ENCODE measurements around the gene ELFN1. TPM values are rescaled to one million over a fixed set of nuclear protein-coding genes. Genes with fewer than 3 reads are reported as not detected.

The ELFN1 gene
- total RNA-seq, 1 donor from 2014 or later, result not detected

DNA sequence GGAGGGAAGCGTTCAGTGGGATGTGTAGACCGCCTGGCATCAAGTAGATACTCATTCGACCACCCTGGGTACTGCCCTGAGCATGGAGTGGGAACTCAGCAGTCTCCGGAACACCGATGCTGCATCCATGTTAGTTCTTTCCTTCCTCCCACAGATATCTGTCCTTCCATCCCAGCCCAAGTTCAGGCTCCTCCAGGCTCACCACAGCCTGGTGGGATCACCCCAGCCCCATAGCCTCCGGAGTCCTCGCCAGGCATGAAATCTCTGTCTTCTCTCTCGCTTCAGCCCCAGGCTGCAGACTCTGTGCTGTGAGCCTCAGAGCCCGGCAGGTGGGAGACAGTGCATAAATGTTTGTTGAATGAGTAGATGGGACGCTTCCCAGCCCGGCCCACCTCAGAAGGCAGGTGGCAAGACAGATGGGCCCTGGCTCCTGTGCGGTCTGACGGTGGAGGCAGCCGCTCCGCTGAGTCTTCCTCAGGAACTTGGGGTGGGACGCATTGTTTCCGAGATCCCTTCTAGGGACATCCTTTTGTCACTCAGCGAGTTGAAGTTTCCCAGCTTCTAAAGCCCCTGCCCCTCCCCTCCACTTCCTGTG lies 42.9 kb downstream of the ELFN1 start:
- ChIA-PET POLR2A (no interaction called here), CTCF (no interaction called here)
- H3K9me3 Mint-ChIP-seq, result peaks cover 5% of the 10 kb centered on the region
- H3K4me3 Mint-ChIP-seq, result no peak overlapping the region
- ATAC-seq (ENCODE audit: low read depth) (no peak), DNase-seq (no peak)
- peaks cover 9% of the 10 kb centered on the region for H3K27me3 Mint-ChIP-seq
- H3K27ac Mint-ChIP-seq, result no peak overlapping the region
- intact Hi-C loops (cut with micrococcal nuclease), result no loop called here
- no peaks in the 10 kb centered on the region for H3K36me3 Mint-ChIP-seq (ENCODE audit: low read depth)
- no peak for TF ChIP-seq CTCF (IDR thresholded peaks at IDR 0.05)
- H3K4me1 Mint-ChIP-seq, result no peaks in the 10 kb centered on the region

- peaks cover 6% of the 10 kb centered on the region for H3K9me3 Mint-ChIP-seq
- TF ChIP-seq CTCF (IDR thresholded peaks at IDR 0.05), result no peak
- H3K4me1 Mint-ChIP-seq, result no peaks in the 10 kb centered on the region
- DNase-seq (no peak), ATAC-seq (ENCODE audit: low read depth) (no peak)
- no peaks in the 10 kb centered on the region for H3K36me3 Mint-ChIP-seq (ENCODE audit: low read depth)
- ChIA-PET CTCF (no interaction called here), POLR2A (no interaction called here)
- intact Hi-C loops (cut with micrococcal nuclease), result no loop called here
- no peak overlapping the region for H3K4me3 Mint-ChIP-seq
- H3K27ac Mint-ChIP-seq, result no peak overlapping the region
- H3K27me3 Mint-ChIP-seq, result peaks cover 9% of the 10 kb centered on the region
These were observed 43.7 kb downstream of the ELFN1 start for GRCh38 chr7:1713502-1714484.

- no peak for ATAC-seq (ENCODE audit: low read depth)
- ChIA-PET CTCF (no interaction called here), POLR2A (no interaction called here)
- Mint-ChIP-seq H3K9me3 (peaks cover 5% of the 10 kb centered on the region), H3K4me1 (no peaks in the 10 kb centered on the region), H3K36me3 (ENCODE audit: low read depth) (no peaks in the 10 kb centered on the region), H3K27me3 (peaks cover 9% of the 10 kb centered on the region), H3K4me3 (no peak overlapping the region), H3K27ac (no peak overlapping the region)
- intact Hi-C loops (cut with micrococcal nuclease), result no loop called here
- TF ChIP-seq CTCF (IDR thresholded peaks at IDR 0.05), result no peak
- DNase-seq, result no peak
These were observed 44.7 kb downstream of the ELFN1 start for GRCh38 chr7:1714583-1715330.

GRCh38 chr7:1715331-1715625 lies 45.2 kb downstream of the ELFN1 start:
- intact Hi-C loops (cut with micrococcal nuclease), result no loop called here
- DNase-seq (no peak), ATAC-seq (ENCODE audit: low read depth) (no peak)
- ChIA-PET CTCF (no interaction called here), POLR2A (no interaction called here)
- no peak for TF ChIP-seq CTCF (IDR thresholded peaks at IDR 0.05)
- no peaks in the 10 kb centered on the region for H3K4me1 Mint-ChIP-seq
- H3K27ac Mint-ChIP-seq, result no peak overlapping the region
- H3K27me3 Mint-ChIP-seq, result peaks cover 9% of the 10 kb centered on the region
- no peaks in the 10 kb centered on the region for H3K36me3 Mint-ChIP-seq (ENCODE audit: low read depth)
- peaks cover 3% of the 10 kb centered on the region for H3K9me3 Mint-ChIP-seq
- no peak overlapping the region for H3K4me3 Mint-ChIP-seq

- Mint-ChIP-seq H3K27ac (no peak overlapping the region), H3K9me3 (peaks cover 3% of the 10 kb centered on the region), H3K27me3 (peaks cover 9% of the 10 kb centered on the region), H3K36me3 (ENCODE audit: low read depth) (no peaks in the 10 kb centered on the region), H3K4me1 (no peaks in the 10 kb centered on the region), H3K4me3 (no peak overlapping the region)
- ATAC-seq (ENCODE audit: low read depth), result no peak
- ChIA-PET POLR2A (no interaction called here), CTCF (no interaction called here)
- no peak for DNase-seq
- intact Hi-C loops (cut with micrococcal nuclease), result no loop called here
- no peak for TF ChIP-seq CTCF (IDR thresholded peaks at IDR 0.05)
These were observed 45.6 kb downstream of the ELFN1 start for GRCh38 chr7:1715671-1716074.

Measured in activated B cell treated with CpG ODN at 0.5 μM for 24 hours (primary cell).